Stomach (tissue), 9 donors: Measurements from ENCODE around the gene LRRC37A3. TPM values are rescaled to one million over a fixed set of nuclear protein-coding genes. Genes with fewer than 3 reads are reported as not detected.
A peak's percentile ranks its signal among the peaks of the same experiment; 100 is the strongest.
"Not testable (repeated sequence)": the region's sequence is repeated elsewhere in the genome, so short reads cannot be mapped to it uniquely, and the experiment has no call there.

Experiments
- DNase-seq, 2 donors: peaks; one replicate each; pipeline versions ENCODE4 v3.0.0 to v3.0.0-alpha.2; 2013 to 2019
- H3K27ac ChIP-seq, 5 donors: fragments of 200-600 bp in 4 of 5; sonication (generic) in 4 of 5; one replicate each; pipeline ENCODE4 v1.5.1; 2013 to 2019; ENCODE audit warnings: mild to moderate bottlenecking in 1 of 5, moderate library complexity in 1 of 5
- H3K27me3 ChIP-seq, 3 donors: fragments of 200-600 bp; sonication (generic); one replicate each; pipeline ENCODE4 v1.5.1; 2017 to 2019; ENCODE audit warnings: mixed run types in 1 of 3
- H3K36me3 ChIP-seq, 4 donors: fragments of 200-600 bp; sonication (generic); 1 replicate in 3 of 4; 2 replicates in 1 of 4; pipeline ENCODE4 v1.5.1; 2016 to 2019
- H3K4me1 ChIP-seq, 4 donors: fragments of 200-600 bp; sonication (generic); one replicate each; pipeline ENCODE4 v1.5.1; 2016 to 2019
- H3K4me3 ChIP-seq, 4 donors: fragments of 200-600 bp; sonication (generic) in 3 of 4; one replicate each; pipeline ENCODE4 v1.5.1; 2016 to 2019; ENCODE audit warnings: mild to moderate bottlenecking in 1 of 4
- H3K9me3 ChIP-seq, 4 donors: fragments of 200-600 bp; sonication (generic); one replicate each; pipeline ENCODE4 v1.5.1; 2016 to 2019
- POLR2AphosphoS5 ChIP-seq, 3 donors: sonication (generic); formaldehyde crosslinking; IDR thresholded peaks; one replicate each; pipeline ENCODE4 v1.6.1; 2016; ENCODE audit warnings: antibody characterized with exemption in 3 of 3
- WGBS, 5 donors: extraction: QIAGEN DNeasy Blood & Tissue Kit in 3 of 5; methylation state at CpG; one replicate each; pipeline versions ENCODE4 v1.1.5 to v1.1.7; 2013 to 2018; 5-methylcytosine and 5-hydroxymethylcytosine counted together
- intact Hi-C: fragments of 100-400 bp; cut with DNase I; formaldehyde crosslinking; loops from one replicate; pipeline ENCODE4 v1.15.1; 2023; ENCODE audit warnings: low total_unique reads
- polyA plus RNA-seq, 3 donors: library from polyadenylated mRNA; stranded (reverse); fragments of 200-250 nt; gene quantifications; one replicate each; pipeline ENCODE4 v1.2.3, GENCODE V29; 2013
- small RNA-seq, 4 donors: library from RNA; depleted of rRNA; stranded (forward); fragments of <200 nt; gene quantifications; one replicate each; pipeline ENCODE3, GENCODE V24; 2016
- total RNA-seq, 5 donors: library from RNA; depleted of rRNA; stranded (reverse); fragments of >200 nt; gene quantifications; one replicate each; pipeline versions ENCODE4 v1.1.0 to v1.2.3, GENCODE V29; 2014 to 2016
- donor health status: healthy with polysubstance abuse.
- donor health status: Bipolar disorder and iron deficiency.
- donor health status: healthy.

LRRC37A3 gene
- total and polyA plus RNA-seq, 8 donors: 1.6 to 19.6 (median 3.9) TPM

DNA sequence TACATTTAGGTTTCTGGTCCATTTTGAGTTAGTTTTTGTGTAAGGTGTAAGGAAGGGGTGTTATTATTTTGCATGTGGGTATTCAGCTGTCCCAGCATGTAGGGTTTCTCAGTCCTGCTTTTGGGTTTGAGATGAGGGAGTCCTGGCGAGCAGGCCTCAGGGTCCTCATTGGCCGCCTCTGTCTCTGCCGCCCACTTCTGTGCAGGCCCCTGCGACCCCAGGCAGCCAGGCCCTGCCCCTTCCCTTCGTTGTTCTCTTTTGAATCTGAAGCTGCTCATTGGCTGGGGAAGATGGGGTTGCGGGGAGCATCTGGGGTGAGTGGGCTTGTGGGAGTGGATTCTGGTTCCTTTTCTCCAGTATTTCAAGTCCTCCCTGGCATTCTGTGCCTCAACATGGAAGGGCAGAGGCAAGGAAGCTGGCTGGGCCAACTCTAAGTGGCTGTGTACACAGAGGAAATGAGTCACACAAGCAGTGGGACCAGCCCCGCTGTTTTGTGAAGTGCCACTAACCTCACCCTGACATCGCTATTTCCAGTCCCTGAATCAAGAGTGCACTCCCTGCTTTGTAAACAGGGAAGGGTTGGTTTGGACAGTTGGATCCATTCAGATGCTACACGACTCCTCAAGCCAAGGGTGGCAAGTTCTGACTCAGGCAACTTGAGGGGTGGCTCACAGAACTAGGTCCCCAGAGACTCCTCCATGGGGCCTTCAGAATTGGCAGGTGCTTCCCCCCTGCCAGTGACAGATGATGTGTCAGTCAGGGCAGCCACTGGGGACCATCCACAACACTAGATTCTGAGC is 110.9 kb downstream of the LRRC37A3 start:
- intact Hi-C loops, H3K4me3 ChIP-seq, H3K9me3 ChIP-seq, H3K27me3 ChIP-seq: not testable (repeated sequence)
- 7 to 58% (median 50%) methylated on average over 4 to 9 of the region's 9 CpGs for WGBS, 5 donors
- Histone ChIP-seq H3K36me3 (peaks cover 4 to 21% (median 17%) of the 10 kb centered on the region in 4 donors), H3K27ac (peak overlapping the region; percentile 38 to 65 (median 61)), H3K4me1 (peaks cover 0 to 16% (median 2%) of the 10 kb centered on the region in 4 donors)
- TF ChIP-seq POLR2AphosphoS5 (IDR thresholded peaks at IDR 0.05): peak in 2 of 3 donors; percentile 24 to 75
- DNase-seq: peak; percentile 71 to 81

Small RNAs within 50 kb of the gene (small RNA-seq; reads per million reads assigned to genes)
- gene AC037487.3 (0 reads per million in 4 donors), gene AC103810.6 (0 reads per million in 4 donors), gene AC103810.7 (0 reads per million in 4 donors), gene RDM1P4 (0 reads per million in 4 donors), gene RN7SL404P (0 reads per million in 4 donors), gene RNU7-115P (0 reads per million in 4 donors)

Other genes with a start within 250 kb of the LRRC37A3 start
- gene GNA13, start 137.3 kb upstream of the LRRC37A3 start, total RNA-seq: 10 to 100 TPM; 36.2 to 90.6 (median 45.8) TPM
- gene GNA13, start 137.3 kb upstream of the LRRC37A3 start, polyA plus RNA-seq: 10 to 100 TPM; 10.6 to 26.7 (median 17.5) TPM
- 10 to 100 TPM in 3 of 5 donors, 1 to 10 TPM in 2; 1.2 to 16.1 (median 13.4) TPM for gene RGS9, start 217.9 kb upstream of the LRRC37A3 start, total RNA-seq
- gene RGS9, start 217.9 kb upstream of the LRRC37A3 start, polyA plus RNA-seq: 1 to 10 TPM; 3.1 to 9.0 (median 4.5) TPM